HUES6 (cell line): Measurements from ENCODE around the gene ZFYVE16.
"Not testable (repeated sequence)": the region's sequence is repeated elsewhere in the genome, so short reads cannot be mapped to it uniquely, and the experiment has no call there.

ENCODE experiments used
- H3K27ac ChIP-seq: 2 replicates; pipeline ENCODE4 v1.7.0; 2013; ENCODE audit warnings: low read depth, mild to moderate bottlenecking, low read length, inconsistent platforms
- H3K27me3 ChIP-seq: 2 replicates; pipeline ENCODE4 v1.6.1; 2013; ENCODE audit warnings: low read length; ENCODE audit not compliant: control insufficient read depth, insufficient read depth
- H3K36me3 ChIP-seq: 2 replicates; pipeline ENCODE4 v1.6.1; 2013; ENCODE audit warnings: low read length; ENCODE audit not compliant: control insufficient read depth, insufficient read depth
- H3K4me1 ChIP-seq: 2 replicates; pipeline ENCODE4 v1.6.1; 2013; ENCODE audit warnings: low read length; ENCODE audit not compliant: control insufficient read depth, insufficient read depth
- H3K4me3 ChIP-seq: 2 replicates; pipeline ENCODE4 v1.5.1; 2013; ENCODE audit warnings: low read depth, low read length
- H3K9ac ChIP-seq: one replicate; pipeline ENCODE4 v1.6.1; 2013; ENCODE audit warnings: mild to moderate bottlenecking, low read length
- H3K9me3 ChIP-seq: 2 replicates; pipeline ENCODE4 v1.6.1; 2013; ENCODE audit warnings: low read depth, low read length; ENCODE audit not compliant: control insufficient read depth, insufficient read depth

Gene ZFYVE16

GRCh38 chr5:80466669-80467485, 59.0 kb downstream of the ZFYVE16 start:
- H3K9ac ChIP-seq: no peak overlapping the region
- H3K27ac ChIP-seq: 0 out of 2 replicates have a peak overlapping the region, but pooled peaks have one; percentile 37
- H3K9me3 ChIP-seq: peaks cover 39% of the 10 kb centered on the region
- 0 out of 2 replicates have a peak, but pooled peaks cover 6% of the 10 kb centered on the region for H3K4me1 ChIP-seq
- H3K27me3 ChIP-seq: no peaks in the 10 kb centered on the region
- H3K4me3 ChIP-seq: no peak overlapping the region
- H3K36me3 ChIP-seq: peaks cover 62% of the 10 kb centered on the region

- Histone ChIP-seq H3K4me3 (no peak overlapping the region), H3K9me3 (peaks cover 27% of the 10 kb centered on the region), H3K9ac (no peak overlapping the region), H3K27ac (no peak overlapping the region), H3K4me1 (0 out of 2 replicates have a peak, but pooled peaks cover 6% of the 10 kb centered on the region), H3K36me3 (peaks cover 56% of the 10 kb centered on the region), H3K27me3 (no peaks in the 10 kb centered on the region)
These were observed 60.3 kb downstream of the ZFYVE16 start for GRCh38 chr5:80468131-80468530.

GRCh38 chr5:80470631-80471030, 62.8 kb downstream of the ZFYVE16 start:
- H3K9ac ChIP-seq, H3K4me3 ChIP-seq, H3K27ac ChIP-seq, H3K4me1 ChIP-seq, H3K27me3 ChIP-seq: not testable (repeated sequence)
- Histone ChIP-seq H3K9me3 (peaks cover 16% of the 10 kb centered on the region), H3K36me3 (peaks cover 65% of the 10 kb centered on the region)

DNA sequence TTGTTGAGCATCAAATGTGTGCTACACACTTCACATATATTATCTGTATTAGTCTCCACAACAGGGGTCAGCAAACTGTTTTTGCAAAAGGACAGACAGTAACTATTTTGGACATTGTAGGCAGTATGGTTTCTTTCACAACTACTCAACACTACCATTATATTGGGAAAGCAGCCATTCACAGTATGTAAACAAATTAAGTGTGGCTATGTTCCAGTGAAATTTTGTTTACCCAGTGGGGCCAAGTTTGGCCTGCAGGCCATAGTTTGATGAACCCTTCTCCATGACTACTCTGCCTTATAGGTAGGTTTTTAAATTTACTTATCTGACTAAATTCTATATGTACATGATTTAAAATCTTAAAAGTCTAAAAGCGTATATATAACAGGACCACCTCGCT, 67.1 kb downstream of the ZFYVE16 start:
- peaks cover 51% of the 10 kb centered on the region for H3K36me3 ChIP-seq
- no peak overlapping the region for H3K9ac ChIP-seq
- H3K4me1 ChIP-seq: no peaks in the 10 kb centered on the region; the same call in 1 of the 2 replicates
- peaks cover 10% of the 10 kb centered on the region; the same call in 1 of the 2 replicates for H3K9me3 ChIP-seq
- H3K4me3 ChIP-seq: no peak overlapping the region
- no peaks in the 10 kb centered on the region for H3K27me3 ChIP-seq
- H3K27ac ChIP-seq: no peak overlapping the region

GRCh38 chr5:80479713-80480112, 71.8 kb downstream of the ZFYVE16 start:
- peaks cover 22% of the 10 kb centered on the region for H3K36me3 ChIP-seq
- no peak overlapping the region for H3K27ac ChIP-seq
- H3K9ac ChIP-seq: no peak overlapping the region
- no peaks in the 10 kb centered on the region for H3K27me3 ChIP-seq
- no peaks in the 10 kb centered on the region; the same call in 1 of the 2 replicates for H3K4me1 ChIP-seq
- H3K9me3 ChIP-seq: 0 out of 2 replicates have a peak, but pooled peaks cover 7% of the 10 kb centered on the region
- no peak overlapping the region for H3K4me3 ChIP-seq

- no peak overlapping the region for H3K27ac ChIP-seq
- H3K27me3 ChIP-seq: no peaks in the 10 kb centered on the region
- no peak overlapping the region for H3K9ac ChIP-seq
- H3K4me1 ChIP-seq: no peaks in the 10 kb centered on the region; the same call in 1 of the 2 replicates
- peaks cover 16% of the 10 kb centered on the region for H3K36me3 ChIP-seq
- H3K9me3 ChIP-seq: 0 out of 2 replicates have a peak, but pooled peaks cover 7% of the 10 kb centered on the region
- H3K4me3 ChIP-seq: no peak overlapping the region
These were observed 72.5 kb downstream of the ZFYVE16 start for GRCh38 chr5:80480354-80480753.

- peaks cover 9% of the 10 kb centered on the region for H3K36me3 ChIP-seq
- H3K27ac ChIP-seq: no peak overlapping the region
- no peaks in the 10 kb centered on the region; the same call in 1 of the 2 replicates for H3K4me1 ChIP-seq
- 0 out of 2 replicates have a peak, but pooled peaks cover 7% of the 10 kb centered on the region for H3K9me3 ChIP-seq
- no peak overlapping the region for H3K4me3 ChIP-seq
- H3K9ac ChIP-seq: no peak overlapping the region
- H3K27me3 ChIP-seq: no peaks in the 10 kb centered on the region
These were observed 73.4 kb downstream of the ZFYVE16 start for GRCh38 chr5:80481019-80481893.

DNA sequence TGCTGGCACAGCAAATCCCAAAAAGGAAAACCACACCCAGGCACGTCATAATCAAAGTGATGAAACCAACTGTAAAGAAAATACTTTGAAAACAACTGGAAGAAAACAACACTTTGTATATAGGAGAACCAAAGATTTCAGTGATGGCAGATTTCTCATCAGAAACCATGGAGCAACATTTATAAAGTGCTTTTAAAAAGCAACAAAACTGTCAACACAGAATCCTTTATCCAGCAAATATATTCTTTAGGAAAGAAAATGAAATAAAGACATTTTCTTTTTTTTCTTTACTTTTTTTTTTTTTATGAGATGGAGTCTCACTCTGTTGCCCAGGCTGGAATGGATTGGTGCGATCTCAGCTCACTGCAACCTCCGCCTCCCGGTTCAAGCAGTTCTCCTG, 74.7 kb downstream of the ZFYVE16 start:
- Histone ChIP-seq H3K9ac (no peak overlapping the region), H3K4me3 (no peak overlapping the region), H3K4me1 (peaks cover 3% of the 10 kb centered on the region; the same call in 1 of the 2 replicates), H3K27me3 (peaks cover 8% of the 10 kb centered on the region), H3K9me3 (0 out of 2 replicates have a peak, but pooled peaks cover 7% of the 10 kb centered on the region), H3K36me3 (peaks cover 5% of the 10 kb centered on the region), H3K27ac (no peak overlapping the region)

DNA sequence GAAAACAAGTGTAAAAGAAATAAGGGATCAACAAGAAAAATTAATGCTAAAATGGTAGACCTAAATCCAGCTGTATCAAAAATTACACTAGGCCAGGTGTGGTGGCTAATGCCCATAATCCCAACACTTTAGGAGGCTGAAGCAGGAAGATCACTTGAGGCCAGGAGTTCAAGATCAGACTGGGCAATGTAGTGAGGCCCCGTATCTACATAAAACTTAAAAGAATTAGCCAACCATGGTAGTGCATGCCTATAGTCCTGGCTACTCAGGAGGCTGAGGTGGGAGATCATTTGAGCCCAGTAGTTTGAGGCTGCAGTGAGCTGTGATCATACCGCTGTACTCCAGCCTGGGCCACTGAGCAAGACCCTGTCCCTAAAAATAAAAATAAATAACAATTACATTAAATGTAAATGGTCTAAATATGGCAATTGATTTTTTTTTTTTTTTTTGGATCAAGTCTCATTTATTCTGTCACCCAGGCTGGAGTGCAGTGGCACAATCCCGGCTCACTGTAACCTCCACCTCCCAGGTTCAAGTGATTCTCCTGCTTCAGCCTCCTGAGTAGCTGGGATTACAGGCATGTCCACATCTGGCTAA, 75.9 kb downstream of the ZFYVE16 start:
- H3K4me1 ChIP-seq: peaks cover 7% of the 10 kb centered on the region; the same call in 1 of the 2 replicates
- peaks cover 8% of the 10 kb centered on the region for H3K27me3 ChIP-seq
- H3K27ac ChIP-seq: no peak overlapping the region
- H3K36me3 ChIP-seq: peaks cover 2% of the 10 kb centered on the region
- H3K4me3 ChIP-seq: no peak overlapping the region
- H3K9ac ChIP-seq: no peak overlapping the region
- 0 out of 2 replicates have a peak, but pooled peaks cover 7% of the 10 kb centered on the region for H3K9me3 ChIP-seq

DNA sequence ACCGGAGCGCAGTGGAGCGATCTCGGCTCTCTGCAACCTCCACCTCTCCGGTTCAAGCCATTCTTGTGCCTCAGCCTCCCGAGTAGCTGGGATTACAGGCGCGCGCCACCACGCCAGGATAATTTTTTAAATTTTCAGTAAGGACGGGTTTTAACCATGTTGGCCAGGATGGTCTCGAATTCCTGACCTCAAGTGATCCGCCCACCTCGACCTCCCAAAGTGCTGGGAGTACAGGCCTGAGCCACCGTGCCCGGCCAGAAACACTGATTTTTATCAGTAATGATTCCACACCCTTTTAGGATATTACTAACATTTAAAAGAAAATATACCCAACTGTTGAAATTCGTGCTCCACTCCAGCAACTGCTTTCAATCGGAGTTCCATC, 79.6 kb downstream of the ZFYVE16 start:
- Histone ChIP-seq H3K27ac (no peak overlapping the region), H3K36me3 (no peaks in the 10 kb centered on the region), H3K27me3 (peaks cover 8% of the 10 kb centered on the region), H3K9ac (peak overlapping the region; percentile 46), H3K9me3 (0 out of 2 replicates have a peak, but pooled peaks cover 3% of the 10 kb centered on the region), H3K4me3 (peak overlapping the region; percentile 87), H3K4me1 (peaks cover 10% of the 10 kb centered on the region; the same call in 1 of the 2 replicates)
